ENCODE measurements around the gene HMCN2.

HMCN2 gene

DNA sequence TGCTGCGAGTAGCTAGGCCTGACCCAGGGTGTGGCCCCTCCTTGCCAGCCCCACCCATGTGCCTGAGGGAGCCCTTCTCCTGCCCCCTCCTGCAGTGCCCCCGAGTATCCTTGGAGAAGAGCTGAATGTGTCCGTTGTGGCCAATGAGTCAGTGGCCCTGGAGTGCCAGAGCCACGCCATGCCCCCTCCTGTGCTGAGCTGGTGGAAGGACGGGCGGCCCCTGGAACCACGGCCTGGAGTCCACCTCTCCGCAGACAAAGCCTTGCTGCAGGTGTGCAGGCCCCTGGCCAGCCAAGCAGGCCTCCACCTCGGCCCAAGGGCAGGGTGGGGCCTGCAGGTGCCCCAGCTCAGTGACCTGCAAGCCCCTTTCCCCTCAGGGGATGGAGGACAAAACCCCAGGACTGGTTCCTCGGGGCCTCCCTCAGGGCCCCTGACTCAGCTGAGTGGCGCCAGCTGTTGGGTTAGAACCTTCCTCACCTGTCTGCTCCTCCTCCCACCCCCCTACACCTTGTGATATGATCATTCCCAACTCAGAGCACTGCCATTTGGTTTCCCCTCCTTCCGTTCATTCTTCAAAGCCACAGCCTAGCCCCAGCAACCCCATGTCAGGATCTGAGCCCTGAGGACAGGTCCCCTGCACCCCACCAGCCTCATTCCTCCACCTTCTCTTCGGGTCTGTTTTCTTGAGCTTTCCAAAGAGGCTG lies 99.2 kb downstream of the HMCN2 start:
- no peaks in the 10 kb centered on the region for H3K9me3 ChIP-seq (ENCODE audit: control insufficient read depth in 1 of 2, low read length in 2 of 2)
- no peaks in the 10 kb centered on the region for H3K27me3 ChIP-seq (ENCODE audit: low read depth, low read length)
- peaks cover 3 to 22% of the 10 kb centered on the region in 2 donors for H3K36me3 ChIP-seq (ENCODE audit: control insufficient read depth in 1 of 2, insufficient read depth in 2 of 2, low read length in 2 of 2)
- H3K4me3 ChIP-seq (ENCODE audit: low read depth in 1 of 2, low read length in 2 of 2), result no peak overlapping the region
- H3K27ac ChIP-seq (ENCODE audit: low read length), result no peak overlapping the region
- no peaks in the 10 kb centered on the region for H3K4me1 ChIP-seq (ENCODE audit: control insufficient read depth in 1 of 2, insufficient read depth in 2 of 2, low read length in 2 of 2)

DNA sequence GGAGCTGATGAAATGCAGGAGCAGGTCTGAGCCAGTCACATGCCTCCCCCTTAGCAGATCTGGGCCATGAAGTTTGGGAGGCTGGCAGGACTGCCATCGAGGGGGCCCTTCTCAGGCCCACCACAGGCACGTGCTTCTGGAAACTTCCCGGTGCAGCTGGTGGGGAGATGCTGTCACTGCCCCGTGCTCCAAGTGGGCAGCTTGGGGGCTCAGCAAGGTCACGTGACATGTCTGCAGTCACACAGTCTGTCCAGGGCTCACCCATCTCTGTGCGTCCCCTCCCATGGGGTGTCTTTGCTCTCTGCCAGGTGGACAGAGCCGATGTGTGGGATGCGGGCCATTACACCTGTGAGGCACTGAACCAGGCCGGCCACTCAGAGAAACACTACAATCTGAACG lies 99.8 kb downstream of the HMCN2 start:
- no peaks in the 10 kb centered on the region for H3K4me1 ChIP-seq (ENCODE audit: control insufficient read depth in 1 of 2, insufficient read depth in 2 of 2, low read length in 2 of 2)
- no peaks in the 10 kb centered on the region for H3K27me3 ChIP-seq (ENCODE audit: low read depth, low read length)
- no peaks in the 10 kb centered on the region for H3K9me3 ChIP-seq (ENCODE audit: control insufficient read depth in 1 of 2, low read length in 2 of 2)
- H3K27ac ChIP-seq (ENCODE audit: low read length), result no peak overlapping the region
- no peak overlapping the region for H3K4me3 ChIP-seq (ENCODE audit: low read depth in 1 of 2, low read length in 2 of 2)
- H3K36me3 ChIP-seq (ENCODE audit: control insufficient read depth in 1 of 2, insufficient read depth in 2 of 2, low read length in 2 of 2), result peaks cover 3 to 17% of the 10 kb centered on the region in 2 donors

DNA sequence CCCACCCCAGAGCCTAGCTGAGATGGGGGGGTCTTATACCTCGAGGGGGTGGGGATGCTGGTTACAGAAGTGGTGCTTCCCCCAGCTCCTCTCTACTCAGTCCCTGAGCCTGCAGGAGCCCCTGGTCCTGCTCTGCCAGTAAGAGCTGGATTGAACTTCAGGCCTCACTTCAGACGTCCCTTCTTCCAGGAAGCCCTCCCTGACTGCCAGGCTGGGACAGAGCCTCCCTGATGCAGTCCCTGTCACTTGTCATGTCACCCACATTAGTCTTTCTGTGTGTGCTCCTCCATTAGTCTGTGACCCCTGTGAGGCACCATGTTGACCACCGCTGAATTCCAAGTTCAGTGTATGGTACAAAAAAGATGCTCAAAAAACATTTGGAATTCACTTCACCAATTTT lies 100.5 kb downstream of the HMCN2 start:
- H3K27me3 ChIP-seq (ENCODE audit: low read depth, low read length), result no peaks in the 10 kb centered on the region
- H3K4me1 ChIP-seq (ENCODE audit: control insufficient read depth in 1 of 2, insufficient read depth in 2 of 2, low read length in 2 of 2), result no peaks in the 10 kb centered on the region
- peaks cover under 1 to 13% of the 10 kb centered on the region in 2 donors for H3K36me3 ChIP-seq (ENCODE audit: control insufficient read depth in 1 of 2, insufficient read depth in 2 of 2, low read length in 2 of 2)
- no peak overlapping the region for H3K27ac ChIP-seq (ENCODE audit: low read length)
- no peaks in the 10 kb centered on the region for H3K9me3 ChIP-seq (ENCODE audit: control insufficient read depth in 1 of 2, low read length in 2 of 2)
- no peak overlapping the region for H3K4me3 ChIP-seq (ENCODE audit: low read depth in 1 of 2, low read length in 2 of 2)

DNA sequence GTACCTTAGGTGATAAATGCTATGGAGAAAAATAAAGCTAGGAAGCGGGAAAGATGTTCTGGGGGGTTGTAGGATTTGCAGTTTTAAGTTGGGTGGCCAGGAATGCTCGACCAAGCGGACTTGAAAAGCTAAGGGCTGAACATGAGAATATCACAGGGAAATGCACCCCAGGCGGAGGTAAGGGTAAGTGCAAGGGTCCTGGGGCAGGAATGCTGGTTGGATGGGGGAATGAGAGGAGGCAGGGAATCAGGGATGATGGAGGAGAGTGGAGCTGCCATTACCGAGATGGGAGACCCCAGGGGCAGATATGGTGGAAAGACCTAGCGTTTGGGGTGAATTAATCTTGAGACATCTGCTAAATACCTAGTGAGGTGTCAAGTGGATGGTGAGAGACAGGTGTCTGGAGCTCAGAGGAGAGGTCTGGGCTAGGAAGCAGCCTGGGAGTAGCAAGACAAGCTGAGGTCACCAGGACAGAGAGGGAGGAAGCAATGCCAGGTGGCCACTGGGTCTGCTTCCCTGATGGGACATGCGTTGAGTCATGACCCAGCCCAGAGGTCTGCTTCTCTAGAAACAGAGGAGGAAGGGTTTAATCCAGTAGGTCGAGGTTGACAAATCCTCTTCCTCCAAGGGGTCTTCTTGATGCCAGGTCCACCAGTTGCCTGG lies 101.5 kb downstream of the HMCN2 start:
- Histone ChIP-seq H3K9me3 (ENCODE audit: control insufficient read depth in 1 of 2, low read length in 2 of 2) (no peaks in the 10 kb centered on the region), H3K27me3 (ENCODE audit: low read depth, low read length) (no peaks in the 10 kb centered on the region), H3K27ac (ENCODE audit: low read length) (no peak overlapping the region), H3K36me3 (ENCODE audit: control insufficient read depth in 1 of 2, insufficient read depth in 2 of 2, low read length in 2 of 2) (peaks cover 3 to 14% of the 10 kb centered on the region in 2 donors), H3K4me1 (ENCODE audit: control insufficient read depth in 1 of 2, insufficient read depth in 2 of 2, low read length in 2 of 2) (no peaks in the 10 kb centered on the region), H3K4me3 (ENCODE audit: low read depth in 1 of 2, low read length in 2 of 2) (no peak overlapping the region)

DNA sequence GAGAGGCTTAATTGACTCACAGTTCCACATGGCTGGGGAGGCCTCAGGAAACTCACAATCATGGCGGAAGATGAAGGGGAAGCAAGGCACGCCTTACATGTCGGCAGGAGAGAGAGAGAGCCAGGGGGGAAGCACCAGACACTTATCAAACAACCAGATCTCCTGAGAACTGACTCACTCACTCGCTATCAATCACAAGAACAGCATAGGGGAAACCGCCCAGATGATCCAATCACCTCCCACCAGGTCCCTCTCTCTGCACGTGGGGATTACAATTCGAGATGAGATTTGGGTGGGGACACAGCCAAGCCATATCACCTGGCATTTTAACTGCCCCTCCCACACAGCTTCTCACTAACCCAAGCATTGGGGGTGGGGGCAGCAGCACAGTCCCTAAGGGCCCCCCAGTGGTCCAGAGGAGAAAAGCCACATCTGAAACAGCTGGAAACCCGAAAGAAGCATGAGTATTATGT lies 103.1 kb downstream of the HMCN2 start:
- no peaks in the 10 kb centered on the region for H3K27me3 ChIP-seq (ENCODE audit: low read depth, low read length)
- H3K27ac ChIP-seq (ENCODE audit: low read length), result no peak overlapping the region
- H3K4me3 ChIP-seq (ENCODE audit: low read depth in 1 of 2, low read length in 2 of 2), result no peak overlapping the region
- no peaks in the 10 kb centered on the region for H3K4me1 ChIP-seq (ENCODE audit: control insufficient read depth in 1 of 2, insufficient read depth in 2 of 2, low read length in 2 of 2)
- H3K9me3 ChIP-seq (ENCODE audit: control insufficient read depth in 1 of 2, low read length in 2 of 2), result no peaks in the 10 kb centered on the region
- peaks cover 12 to 22% of the 10 kb centered on the region in 2 donors for H3K36me3 ChIP-seq (ENCODE audit: control insufficient read depth in 1 of 2, insufficient read depth in 2 of 2, low read length in 2 of 2)

DNA sequence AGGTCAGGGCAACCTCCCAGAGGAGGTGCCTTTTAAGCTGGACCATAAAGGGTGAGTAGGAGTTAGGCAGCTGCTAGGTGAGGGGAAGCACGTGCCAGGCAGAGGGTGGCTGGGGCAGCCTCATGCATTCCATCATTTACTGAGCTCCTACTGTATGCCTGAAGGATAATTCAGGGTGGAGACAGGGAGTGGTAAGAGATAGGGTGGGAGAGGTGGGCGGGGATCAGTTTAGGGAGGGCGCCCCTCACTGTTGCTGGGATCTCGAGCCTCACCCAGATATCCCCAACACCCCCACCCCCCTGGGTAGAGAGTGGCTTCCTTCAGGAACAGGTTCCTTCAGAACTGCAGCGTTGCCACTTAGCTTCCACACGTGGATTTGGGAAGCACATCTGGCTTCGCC lies 104.7 kb downstream of the HMCN2 start:
- Histone ChIP-seq H3K4me1 (ENCODE audit: control insufficient read depth in 1 of 2, insufficient read depth in 2 of 2, low read length in 2 of 2) (no peaks in the 10 kb centered on the region), H3K9me3 (ENCODE audit: control insufficient read depth in 1 of 2, low read length in 2 of 2) (no peaks in the 10 kb centered on the region), H3K4me3 (ENCODE audit: low read depth in 1 of 2, low read length in 2 of 2) (no peak overlapping the region), H3K27me3 (ENCODE audit: low read depth, low read length) (no peaks in the 10 kb centered on the region), H3K36me3 (ENCODE audit: control insufficient read depth in 1 of 2, insufficient read depth in 2 of 2, low read length in 2 of 2) (peaks cover 12 to 32% of the 10 kb centered on the region in 2 donors), H3K27ac (ENCODE audit: low read length) (no peak overlapping the region)

DNA sequence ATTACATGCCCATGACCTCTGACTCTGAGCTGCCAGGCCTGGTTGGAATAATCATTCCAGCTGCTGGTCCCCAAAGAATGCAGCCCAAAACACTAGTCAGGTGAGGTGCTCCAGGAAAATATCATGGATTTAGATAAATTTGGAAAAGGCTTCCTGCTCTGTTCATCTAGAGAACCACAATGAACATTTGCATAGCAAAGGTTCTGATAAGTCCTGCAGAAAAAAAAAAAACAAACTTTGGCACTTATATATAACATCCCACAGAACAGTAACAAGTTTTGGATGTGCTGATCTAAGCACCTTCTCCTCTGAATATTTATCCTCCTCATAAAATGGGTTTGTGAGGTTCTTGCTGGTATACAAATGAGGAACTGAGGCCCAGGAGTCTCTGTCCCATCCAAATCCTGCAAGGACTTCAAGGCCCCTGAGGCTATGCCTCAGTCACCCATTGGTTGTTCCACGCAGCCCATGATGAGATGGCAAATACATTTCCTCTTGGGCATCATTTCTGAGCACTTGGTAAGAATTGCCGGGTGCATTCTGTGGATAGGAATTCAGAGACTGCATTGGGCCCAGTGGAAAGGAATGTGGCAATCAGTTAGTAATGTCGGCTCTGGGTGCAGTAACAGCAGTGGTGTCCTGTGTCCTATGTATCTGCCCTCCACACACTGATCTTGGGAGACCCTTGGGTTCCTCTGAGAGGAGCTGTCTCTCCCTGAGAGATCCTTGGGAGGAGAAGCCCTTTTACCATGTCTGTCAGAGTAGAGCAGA lies 105.8 kb downstream of the HMCN2 start:
- Histone ChIP-seq H3K27me3 (ENCODE audit: low read depth, low read length) (no peaks in the 10 kb centered on the region), H3K4me3 (ENCODE audit: low read depth in 1 of 2, low read length in 2 of 2) (no peak overlapping the region), H3K9me3 (ENCODE audit: control insufficient read depth in 1 of 2, low read length in 2 of 2) (no peaks in the 10 kb centered on the region), H3K4me1 (ENCODE audit: control insufficient read depth in 1 of 2, insufficient read depth in 2 of 2, low read length in 2 of 2) (no peaks in the 10 kb centered on the region), H3K27ac (ENCODE audit: low read length) (no peak overlapping the region), H3K36me3 (ENCODE audit: control insufficient read depth in 1 of 2, insufficient read depth in 2 of 2, low read length in 2 of 2) (peaks cover 12 to 44% of the 10 kb centered on the region in 2 donors)

DNA sequence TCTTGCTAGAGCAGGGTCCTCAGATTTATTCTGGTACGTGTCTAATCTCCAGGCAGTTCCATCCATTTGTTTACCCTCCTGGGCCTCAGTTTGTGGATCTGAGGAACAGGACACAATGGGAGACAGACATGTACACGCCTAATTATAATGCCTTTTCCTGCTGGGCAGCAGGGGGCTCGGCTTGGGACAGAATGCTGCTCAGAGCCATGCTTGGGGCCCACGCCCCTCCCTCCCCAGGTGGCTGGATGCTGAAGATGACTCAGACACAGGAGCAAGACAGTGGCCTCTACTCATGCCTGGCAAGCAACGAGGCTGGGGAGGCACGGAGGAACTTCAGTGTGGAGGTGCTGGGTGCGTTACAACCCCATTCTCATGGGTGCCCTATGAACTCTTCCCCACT lies 106.5 kb downstream of the HMCN2 start:
- Histone ChIP-seq H3K4me3 (ENCODE audit: low read depth in 1 of 2, low read length in 2 of 2) (no peak overlapping the region), H3K27me3 (ENCODE audit: low read depth, low read length) (no peaks in the 10 kb centered on the region), H3K36me3 (ENCODE audit: control insufficient read depth in 1 of 2, insufficient read depth in 2 of 2, low read length in 2 of 2) (peaks cover 12 to 45% of the 10 kb centered on the region in 2 donors), H3K9me3 (ENCODE audit: control insufficient read depth in 1 of 2, low read length in 2 of 2) (no peaks in the 10 kb centered on the region), H3K27ac (ENCODE audit: low read length) (no peak overlapping the region), H3K4me1 (ENCODE audit: control insufficient read depth in 1 of 2, insufficient read depth in 2 of 2, low read length in 2 of 2) (no peaks in the 10 kb centered on the region)

DNA sequence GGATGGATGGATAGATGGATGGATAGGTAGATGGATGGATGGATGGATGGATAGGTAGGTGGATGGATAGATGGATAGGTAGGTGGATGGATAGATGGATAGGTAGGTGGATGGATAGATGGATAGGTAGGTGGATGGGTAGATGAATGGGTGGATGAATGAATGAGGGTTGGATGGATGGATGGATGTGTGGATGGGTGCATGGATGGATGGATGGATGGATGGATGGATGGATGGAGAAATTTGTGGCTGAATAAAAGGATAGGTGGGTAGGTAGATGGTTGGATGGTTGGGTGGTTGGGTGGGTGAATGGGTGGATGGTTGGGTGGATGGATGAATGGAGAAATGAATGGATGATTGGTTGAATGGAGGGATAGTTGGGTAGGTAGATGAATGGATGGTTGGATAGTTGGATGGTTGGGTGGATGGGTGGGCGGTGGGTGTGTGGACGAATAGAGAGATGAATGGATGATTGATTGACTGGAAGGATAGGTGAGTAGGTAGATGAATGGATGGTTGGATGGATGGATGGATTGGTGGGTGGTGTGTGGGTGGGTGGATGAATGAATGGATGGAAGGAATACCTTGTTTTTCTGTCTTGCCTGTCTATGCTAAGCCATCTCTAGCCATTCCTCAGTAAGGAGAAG lies 108.2 kb downstream of the HMCN2 start:
- H3K27me3 ChIP-seq (ENCODE audit: low read depth, low read length), result no peaks in the 10 kb centered on the region
- H3K9me3 ChIP-seq (ENCODE audit: control insufficient read depth in 1 of 2, low read length in 2 of 2), result no peaks in the 10 kb centered on the region
- no peak overlapping the region for H3K27ac ChIP-seq (ENCODE audit: low read length)
- H3K4me1 ChIP-seq (ENCODE audit: control insufficient read depth in 1 of 2, insufficient read depth in 2 of 2, low read length in 2 of 2), result no peaks in the 10 kb centered on the region
- H3K4me3 ChIP-seq (ENCODE audit: low read depth in 1 of 2, low read length in 2 of 2), result no peak overlapping the region
- peaks cover 12 to 53% of the 10 kb centered on the region in 2 donors for H3K36me3 ChIP-seq (ENCODE audit: control insufficient read depth in 1 of 2, insufficient read depth in 2 of 2, low read length in 2 of 2)

DNA sequence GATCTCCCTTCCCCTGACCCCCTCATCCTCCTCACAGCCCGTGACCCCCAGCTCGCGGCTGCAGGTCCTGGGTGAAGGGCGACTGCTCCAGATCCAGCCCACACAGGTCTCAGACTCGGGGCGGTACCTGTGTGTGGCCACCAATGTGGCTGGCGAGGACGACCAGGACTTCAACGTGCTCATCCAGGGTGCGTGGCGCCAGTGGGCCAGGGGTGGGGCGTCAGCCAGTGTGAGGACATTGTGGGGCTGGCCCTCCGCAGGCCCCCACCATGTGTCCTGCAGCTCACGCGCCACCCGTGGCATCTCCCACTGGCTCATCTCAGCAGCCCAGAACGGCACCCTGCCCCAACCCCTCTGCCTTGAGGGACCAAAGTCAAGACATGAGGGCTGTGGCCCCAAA lies 112.1 kb downstream of the HMCN2 start:
- Histone ChIP-seq H3K36me3 (ENCODE audit: control insufficient read depth in 1 of 2, insufficient read depth in 2 of 2, low read length in 2 of 2) (peaks cover 4 to 48% of the 10 kb centered on the region in 2 donors), H3K4me3 (ENCODE audit: low read depth in 1 of 2, low read length in 2 of 2) (no peak overlapping the region), H3K27ac (ENCODE audit: low read length) (no peak overlapping the region), H3K27me3 (ENCODE audit: low read depth, low read length) (no peaks in the 10 kb centered on the region), H3K4me1 (ENCODE audit: control insufficient read depth in 1 of 2, insufficient read depth in 2 of 2, low read length in 2 of 2) (no peaks in the 10 kb centered on the region), H3K9me3 (ENCODE audit: control insufficient read depth in 1 of 2, low read length in 2 of 2) (no peaks in the 10 kb centered on the region)

Data from muscle layer of duodenum (tissue), 2 donors.